ENCODE results near the gene INS. TPM values are rescaled to one million over a fixed set of nuclear protein-coding genes. Genes with fewer than 3 reads are reported as not detected.

Gene INS
- total RNA-seq, 2 donors from 2014 or later: not detected

DNA sequence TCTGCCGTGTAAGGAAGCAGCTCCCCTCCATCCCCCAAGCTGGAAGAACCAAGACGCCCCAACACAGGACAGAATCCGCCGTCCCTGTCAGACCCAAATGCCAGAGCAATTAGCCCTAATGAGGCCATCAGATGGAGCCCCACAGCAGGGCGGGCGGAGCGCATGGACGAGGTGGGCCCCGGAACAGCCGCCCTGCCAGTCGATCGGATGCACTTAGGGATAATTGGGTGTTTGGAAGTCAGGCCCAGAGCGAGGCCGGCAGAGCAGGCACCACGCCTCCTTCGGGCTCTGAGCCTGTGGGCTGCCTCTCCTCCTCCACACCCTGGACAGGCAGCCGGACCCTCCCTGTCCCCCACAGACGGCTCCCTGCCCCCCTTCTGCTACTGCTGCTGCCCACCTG is 16.1 kb upstream of the INS start:
- TF ChIP-seq CTCF (IDR thresholded peaks at IDR 0.05): no peak
- Histone ChIP-seq H3K27me3 (replicated peaks; ENCODE audit: insufficient read depth) (no peaks in the 10 kb centered on the region), H3K4me1 (ENCODE audit: control insufficient read depth in 1 of 2, low read depth in 2 of 2) (no peaks in the 10 kb centered on the region), H3K4me3 (no peak overlapping the region), H3K36me3 (no peaks in the 10 kb centered on the region), H3K27ac (no peak overlapping the region), H3K9me3 (no peaks in the 10 kb centered on the region)
- no peak for DNase-seq (ENCODE audit: low spot score)
- ATAC-seq (ENCODE audit: insufficient number of reproducible peaks, low FRiP score, low read depth): no peak

GRCh38 chr11:2176389-2176900 is 15.4 kb upstream of the INS start:
- Histone ChIP-seq H3K4me1 (ENCODE audit: control insufficient read depth in 1 of 2, low read depth in 2 of 2) (no peaks in the 10 kb centered on the region), H3K36me3 (no peaks in the 10 kb centered on the region), H3K4me3 (no peak overlapping the region), H3K27ac (no peak overlapping the region), H3K9me3 (no peaks in the 10 kb centered on the region), H3K27me3 (replicated peaks; ENCODE audit: insufficient read depth) (no peaks in the 10 kb centered on the region)
- ATAC-seq (ENCODE audit: insufficient number of reproducible peaks, low FRiP score, low read depth) (no peak), DNase-seq (ENCODE audit: low spot score) (no peak)
- TF ChIP-seq CTCF (IDR thresholded peaks at IDR 0.05): no peak

GRCh38 chr11:2175659-2176058 is 14.7 kb upstream of the INS start:
- no peak for TF ChIP-seq CTCF (IDR thresholded peaks at IDR 0.05)
- no peak overlapping the region for H3K27ac ChIP-seq
- no peaks in the 10 kb centered on the region for H3K27me3 ChIP-seq (replicated peaks; ENCODE audit: insufficient read depth)
- ATAC-seq (ENCODE audit: insufficient number of reproducible peaks, low FRiP score, low read depth): no peak
- H3K4me3 ChIP-seq: no peak overlapping the region
- no peaks in the 10 kb centered on the region for H3K36me3 ChIP-seq
- no peaks in the 10 kb centered on the region for H3K4me1 ChIP-seq (ENCODE audit: control insufficient read depth in 1 of 2, low read depth in 2 of 2)
- no peak for DNase-seq (ENCODE audit: low spot score)
- H3K9me3 ChIP-seq: no peaks in the 10 kb centered on the region

- H3K4me1 ChIP-seq (ENCODE audit: control insufficient read depth in 1 of 2, low read depth in 2 of 2): no peaks in the 10 kb centered on the region
- H3K4me3 ChIP-seq: no peak overlapping the region
- DNase-seq (ENCODE audit: low spot score) (no peak), ATAC-seq (ENCODE audit: insufficient number of reproducible peaks, low FRiP score, low read depth) (no peak)
- H3K27me3 ChIP-seq (replicated peaks; ENCODE audit: insufficient read depth): no peaks in the 10 kb centered on the region
- H3K36me3 ChIP-seq: no peaks in the 10 kb centered on the region
- no peaks in the 10 kb centered on the region for H3K9me3 ChIP-seq
- H3K27ac ChIP-seq: no peak overlapping the region
- no peak for TF ChIP-seq CTCF (IDR thresholded peaks at IDR 0.05)
Observed at GRCh38 chr11:2174361-2174760, 13.4 kb upstream of the INS start.

DNA sequence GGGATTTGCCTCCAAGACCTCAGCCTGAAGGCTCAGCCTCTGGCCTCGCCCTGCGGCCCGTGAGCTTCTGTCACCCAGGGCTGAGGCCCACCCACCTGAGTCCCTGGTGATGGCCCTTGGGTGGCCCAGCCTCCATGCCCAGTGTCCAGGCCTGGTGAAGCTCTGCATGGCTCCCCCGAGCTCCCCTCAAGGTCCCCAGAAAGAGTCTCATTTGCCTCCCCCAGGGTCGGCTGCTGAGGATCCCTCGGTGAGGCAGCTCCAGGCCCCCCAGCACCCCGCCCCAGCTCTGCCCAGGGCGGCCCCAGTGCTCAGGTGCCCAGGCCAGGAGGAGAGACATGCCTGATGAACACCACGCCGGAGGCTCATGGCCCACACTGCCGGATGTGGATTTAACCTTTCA is 12.8 kb upstream of the INS start:
- no peaks in the 10 kb centered on the region for H3K9me3 ChIP-seq
- no peak for TF ChIP-seq CTCF (IDR thresholded peaks at IDR 0.05)
- H3K4me3 ChIP-seq: no peak overlapping the region
- no peak overlapping the region for H3K27ac ChIP-seq
- H3K4me1 ChIP-seq (ENCODE audit: control insufficient read depth in 1 of 2, low read depth in 2 of 2): no peaks in the 10 kb centered on the region
- H3K27me3 ChIP-seq (replicated peaks; ENCODE audit: insufficient read depth): no peaks in the 10 kb centered on the region
- H3K36me3 ChIP-seq: no peaks in the 10 kb centered on the region
- ATAC-seq (ENCODE audit: insufficient number of reproducible peaks, low FRiP score, low read depth): no peak
- no peak for DNase-seq (ENCODE audit: low spot score)
